Measurements from ENCODE around the gene ASAP3.

ASAP3 gene

DNA sequence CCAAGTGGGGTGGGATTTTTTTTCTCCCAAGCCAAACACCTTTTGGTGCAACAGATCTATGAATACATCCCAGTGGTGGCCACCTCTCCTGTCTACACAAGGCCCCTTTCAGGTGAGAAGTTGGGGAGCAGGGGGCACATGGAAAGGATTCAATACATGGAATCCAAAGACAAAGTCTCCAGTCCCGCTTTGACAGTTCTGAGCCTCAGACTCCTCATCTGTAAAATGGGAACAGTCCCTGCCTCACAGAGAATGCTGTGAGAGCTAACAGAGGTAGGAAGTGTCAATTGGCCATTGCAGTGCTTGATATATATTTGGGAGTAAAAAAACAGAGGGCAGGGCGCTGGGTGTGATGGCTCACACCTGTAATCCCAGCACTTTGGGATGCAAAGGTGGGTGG, 87.6 kb downstream of the ASAP3 start:
- Histone ChIP-seq H3K9me3 (ENCODE audit: control insufficient read depth, insufficient read depth, low read length) (no peaks in the 10 kb centered on the region), H3K4me3 (ENCODE audit: low read length) (no peak overlapping the region), H3K4me1 (ENCODE audit: control insufficient read depth, low read length) (no peaks in the 10 kb centered on the region), H3K9me2 (replicated peaks; ENCODE audit: control insufficient read depth, low read length) (no peaks in the 10 kb centered on the region), H3K36me3 (ENCODE audit: control insufficient read depth, low read length) (no peaks in the 10 kb centered on the region), H3K4me2 (ENCODE audit: low read length) (no peak overlapping the region), H3K79me2 (ENCODE audit: control insufficient read depth, low read length) (no peaks in the 10 kb centered on the region), H3K27me3 (ENCODE audit: control insufficient read depth, low read length) (peaks cover 5% of the 10 kb centered on the region), H3K27ac (ENCODE audit: low read depth, low read length) (no peak overlapping the region), H4K20me1 (ENCODE audit: control insufficient read depth, insufficient read depth, low read depth, low read length) (no peaks in the 10 kb centered on the region), H3F3A (ENCODE audit: control insufficient read depth, insufficient read depth) (no peaks in the 10 kb centered on the region)
- TF ChIP-seq EZH2phosphoT487 (IDR thresholded peaks at IDR 0.05; ENCODE audit: borderline replicate concordance, low read length): no peak
- TF ChIP-seq CTCF (IDR thresholded peaks at IDR 0.05; ENCODE audit: low read depth, low read length, poor library complexity, severe bottlenecking): no peak

GRCh38 chr1:23395849-23396248, 88.1 kb downstream of the ASAP3 start:
- Histone ChIP-seq H3K4me3 (ENCODE audit: low read length) (no peak overlapping the region), H3K79me2 (ENCODE audit: control insufficient read depth, low read length) (no peaks in the 10 kb centered on the region), H3K4me1 (ENCODE audit: control insufficient read depth, low read length) (no peaks in the 10 kb centered on the region), H3K27me3 (ENCODE audit: control insufficient read depth, low read length) (peaks cover 2% of the 10 kb centered on the region), H3F3A (ENCODE audit: control insufficient read depth, insufficient read depth) (no peaks in the 10 kb centered on the region), H3K9me3 (ENCODE audit: control insufficient read depth, insufficient read depth, low read length) (no peaks in the 10 kb centered on the region), H3K36me3 (ENCODE audit: control insufficient read depth, low read length) (no peaks in the 10 kb centered on the region), H3K27ac (ENCODE audit: low read depth, low read length) (no peak overlapping the region), H3K9me2 (replicated peaks; ENCODE audit: control insufficient read depth, low read length) (no peaks in the 10 kb centered on the region), H4K20me1 (ENCODE audit: control insufficient read depth, insufficient read depth, low read depth, low read length) (no peaks in the 10 kb centered on the region), H3K4me2 (ENCODE audit: low read length) (no peak overlapping the region)
- no peak for TF ChIP-seq CTCF (IDR thresholded peaks at IDR 0.05; ENCODE audit: low read depth, low read length, poor library complexity, severe bottlenecking)
- no peak for TF ChIP-seq EZH2phosphoT487 (IDR thresholded peaks at IDR 0.05; ENCODE audit: borderline replicate concordance, low read length)

DNA sequence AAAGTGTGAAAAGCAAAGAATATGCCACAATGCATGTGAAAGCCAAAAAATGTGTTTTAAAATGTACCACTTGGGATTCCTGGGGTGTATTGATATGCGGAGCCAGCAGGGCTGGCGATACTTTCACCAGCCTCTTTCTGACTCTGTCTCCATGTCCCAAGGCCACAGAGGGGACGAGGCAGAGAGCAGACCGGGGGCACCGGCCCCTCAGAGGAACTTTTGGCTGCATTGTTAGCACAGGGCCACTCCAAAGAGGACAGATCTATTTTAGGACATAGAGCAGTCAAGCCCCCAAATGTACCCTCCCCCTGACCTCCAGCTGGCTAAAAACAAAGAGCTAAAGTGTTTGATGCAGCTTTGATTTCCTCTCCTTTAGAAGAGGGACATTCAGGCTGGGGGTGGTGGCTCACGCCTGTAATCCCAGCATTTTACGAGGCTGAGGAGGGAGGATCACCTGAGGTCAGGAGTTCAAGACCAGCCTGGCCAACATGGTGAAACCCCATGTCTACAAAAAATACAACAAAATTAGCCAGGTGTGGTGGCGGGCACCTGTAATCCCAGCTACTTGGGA, 88.7 kb downstream of the ASAP3 start:
- Histone ChIP-seq H3F3A (ENCODE audit: control insufficient read depth, insufficient read depth) (no peaks in the 10 kb centered on the region), H3K4me1 (ENCODE audit: control insufficient read depth, low read length) (no peaks in the 10 kb centered on the region), H3K4me2 (ENCODE audit: low read length) (no peak overlapping the region), H3K9me3 (ENCODE audit: control insufficient read depth, insufficient read depth, low read length) (no peaks in the 10 kb centered on the region), H3K27ac (ENCODE audit: low read depth, low read length) (no peak overlapping the region), H3K36me3 (ENCODE audit: control insufficient read depth, low read length) (no peaks in the 10 kb centered on the region), H3K79me2 (ENCODE audit: control insufficient read depth, low read length) (no peaks in the 10 kb centered on the region), H4K20me1 (ENCODE audit: control insufficient read depth, insufficient read depth, low read depth, low read length) (no peaks in the 10 kb centered on the region), H3K27me3 (ENCODE audit: control insufficient read depth, low read length) (peaks cover 7% of the 10 kb centered on the region), H3K4me3 (ENCODE audit: low read length) (no peak overlapping the region), H3K9me2 (replicated peaks; ENCODE audit: control insufficient read depth, low read length) (no peaks in the 10 kb centered on the region)
- no peak for TF ChIP-seq EZH2phosphoT487 (IDR thresholded peaks at IDR 0.05; ENCODE audit: borderline replicate concordance, low read length)
- TF ChIP-seq CTCF (IDR thresholded peaks at IDR 0.05; ENCODE audit: low read depth, low read length, poor library complexity, severe bottlenecking): no peak
